Measurements from ENCODE around the gene AARS2. TPM values are rescaled to one million over a fixed set of nuclear protein-coding genes. Genes with fewer than 3 reads are reported as not detected.

Gene AARS2
- total RNA-seq, 1 experiment from 2014 or later, result 21.7 TPM

- Histone ChIP-seq H3K9me3 (ENCODE audit: control insufficient read depth, low read depth, low read length) (no peaks in the 10 kb centered on the region), H3K4me1 (ENCODE audit: insufficient read depth, low read length) (no peaks in the 10 kb centered on the region), H3K23me2 (ENCODE audit: insufficient read length, low read depth, low read length, poor library complexity, severe bottlenecking) (no peaks in the 10 kb centered on the region), H2AFZ (ENCODE audit: low read length) (no peak overlapping the region), H3K23ac (ENCODE audit: insufficient read length, low read depth, low read length) (no peak overlapping the region), H3K4me2 (ENCODE audit: insufficient read depth, insufficient read length, low read length) (no peak overlapping the region), H3K27ac (ENCODE audit: insufficient read length, low read depth, low read length) (no peak overlapping the region), H2BK15ac (ENCODE audit: low read depth, low read length) (no peak overlapping the region), H2BK5ac (ENCODE audit: insufficient read length, low read length) (no peak overlapping the region), H3K79me2 (ENCODE audit: insufficient read depth, low read length) (no peaks in the 10 kb centered on the region), H3K4ac (ENCODE audit: low read depth, low read length) (no peak overlapping the region), H3K9ac (ENCODE audit: extremely low read depth, insufficient read length, low read length) (no peak overlapping the region), H3K27me3 (ENCODE audit: insufficient read depth, low read length) (peaks cover 2% of the 10 kb centered on the region; the same call in 1 of the 2 replicates), H4K91ac (ENCODE audit: insufficient read length, low read depth, low read length) (no peak overlapping the region), H4K8ac (replicated peaks; ENCODE audit: insufficient read length, low read depth, low read length) (no peak overlapping the region), H3K56ac (ENCODE audit: insufficient read length, low read depth, low read length) (no peak overlapping the region), H2BK20ac (ENCODE audit: low read depth, low read length, poor library complexity, severe bottlenecking) (no peak overlapping the region), H2AK5ac (ENCODE audit: insufficient read length, low read length) (no peak overlapping the region), H4K5ac (ENCODE audit: insufficient read length, low read depth, low read length) (no peak overlapping the region), H2BK12ac (ENCODE audit: insufficient read length, low read depth, low read length) (no peak overlapping the region), H3K79me1 (ENCODE audit: insufficient read depth, low read depth, low read length, poor library complexity, severe bottlenecking) (no peaks in the 10 kb centered on the region), H3T11ph (ENCODE audit: low read length) (no peak overlapping the region), H3K14ac (ENCODE audit: insufficient read depth, low read length) (no peak overlapping the region), H4K20me1 (ENCODE audit: control insufficient read depth, insufficient read depth, insufficient read length) (no peaks in the 10 kb centered on the region), H2BK120ac (ENCODE audit: low read depth, low read length, poor library complexity, severe bottlenecking) (no peak overlapping the region), H3K18ac (ENCODE audit: insufficient read length, low read depth, low read length) (no peak overlapping the region)
- peak overlapping the region in 1 of 3 experiments; percentile 84; a peak in 1 of 7 replicates for H3K27ac Mint-ChIP-seq
- no CpG with 5 or more reads among the region's 8 CpGs for WGBS (ENCODE audit: extremely low coverage, insufficient read length, low lambda C conversion rate)
- no peaks in the 10 kb centered on the region for H3K9me3 Mint-ChIP-seq
- H3K27me3 Mint-ChIP-seq (ENCODE audit: low read depth), result no peaks in the 10 kb centered on the region
- peaks cover 2% of the 10 kb centered on the region in 2 experiments; a peak in 2 of 4 replicates for H3K4me1 Mint-ChIP-seq
- no peak for DNase-seq
- TF ChIP-seq, protein P1, sequence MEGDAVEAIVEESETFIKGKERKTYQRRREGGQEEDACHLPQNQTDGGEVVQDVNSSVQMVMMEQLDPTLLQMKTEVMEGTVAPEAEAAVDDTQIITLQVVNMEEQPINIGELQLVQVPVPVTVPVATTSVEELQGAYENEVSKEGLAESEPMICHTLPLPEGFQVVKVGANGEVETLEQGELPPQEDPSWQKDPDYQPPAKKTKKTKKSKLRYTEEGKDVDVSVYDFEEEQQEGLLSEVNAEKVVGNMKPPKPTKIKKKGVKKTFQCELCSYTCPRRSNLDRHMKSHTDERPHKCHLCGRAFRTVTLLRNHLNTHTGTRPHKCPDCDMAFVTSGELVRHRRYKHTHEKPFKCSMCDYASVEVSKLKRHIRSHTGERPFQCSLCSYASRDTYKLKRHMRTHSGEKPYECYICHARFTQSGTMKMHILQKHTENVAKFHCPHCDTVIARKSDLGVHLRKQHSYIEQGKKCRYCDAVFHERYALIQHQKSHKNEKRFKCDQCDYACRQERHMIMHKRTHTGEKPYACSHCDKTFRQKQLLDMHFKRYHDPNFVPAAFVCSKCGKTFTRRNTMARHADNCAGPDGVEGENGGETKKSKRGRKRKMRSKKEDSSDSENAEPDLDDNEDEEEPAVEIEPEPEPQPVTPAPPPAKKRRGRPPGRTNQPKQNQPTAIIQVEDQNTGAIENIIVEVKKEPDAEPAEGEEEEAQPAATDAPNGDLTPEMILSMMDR (conservative IDR thresholded peaks at IDR 0.05), result no peak
- H3K36me3 Mint-ChIP-seq (ENCODE audit: insufficient read depth in 1 of 3, low read depth in 3 of 3), result peaks cover 38 to 89% (median 85%) of the 10 kb centered on the region in 3 experiments
- no peak overlapping the region for H3K4me3 Mint-ChIP-seq
Measured at GRCh38 chr6:44306710-44307109, 6.4 kb downstream of the AARS2 start.

All from H9 (cell line).